OCI-LY1 (cell line): ENCODE data around the gene OOEP.

Experiments used
- H2AFZ ChIP-seq: fragments of 200-600 bp; sonication (generic), shearing (Covaris generic); 2 replicates; pipeline ENCODE4 v1.6.0; 2014; ENCODE audit warnings: antibody characterized with exemption, mild to moderate bottlenecking, low read length
- H3F3A ChIP-seq: fragments of 200-600 bp; sonication (generic), shearing (Covaris generic); 2 replicates; pipeline ENCODE4 v1.6.0; 2014; ENCODE audit warnings: mild to moderate bottlenecking, antibody characterized with exemption, low read length, moderate library complexity; ENCODE audit not compliant: insufficient read depth
- H3K27ac ChIP-seq: fragments of 200-600 bp; sonication (generic); 2 replicates; pipeline ENCODE4 v1.5.1; 2014; ENCODE audit warnings: low read length, mixed run types, mild to moderate bottlenecking, low read depth; ENCODE audit not compliant: poor library complexity, severe bottlenecking
- H3K27me3 ChIP-seq: fragments of 200-600 bp; sonication (generic); 2 replicates; pipeline ENCODE4 v1.6.0; 2014; ENCODE audit warnings: antibody characterized with exemption, mild to moderate bottlenecking, low read length, moderate library complexity; ENCODE audit not compliant: insufficient read depth
- H3K36me3 ChIP-seq: fragments of 200-600 bp; sonication (generic); 2 replicates; pipeline ENCODE4 v1.6.1; 2014; ENCODE audit warnings: mild to moderate bottlenecking, antibody characterized with exemption, low read length, moderate library complexity, mixed read lengths; ENCODE audit not compliant: insufficient read depth
- H3K4me1 ChIP-seq: fragments of 200-600 bp; sonication (generic); 2 replicates; pipeline ENCODE4 v1.5.1; 2014; ENCODE audit warnings: mild to moderate bottlenecking, low read length, moderate library complexity; ENCODE audit not compliant: insufficient read depth, severe bottlenecking
- H3K4me2 ChIP-seq: fragments of 200-600 bp; sonication (generic), shearing (Covaris generic); 2 replicates; pipeline ENCODE4 v1.6.1; 2014; ENCODE audit warnings: low read length
- H3K4me3 ChIP-seq: fragments of 200-600 bp; sonication (generic); 2 replicates; pipeline ENCODE4 v1.5.1; 2014; ENCODE audit warnings: low read length, low read depth, mild to moderate bottlenecking, mixed read lengths; ENCODE audit not compliant: poor library complexity, severe bottlenecking
- H3K79me2 ChIP-seq: fragments of 200-600 bp; shearing (Covaris generic); 2 replicates; pipeline ENCODE4 v1.6.1; 2016; ENCODE audit warnings: mixed run types, low read length, mixed read lengths; ENCODE audit not compliant: insufficient read depth
- H3K9ac ChIP-seq: fragments of 200-600 bp; sonication (generic), shearing (Covaris generic); 2 replicates; pipeline ENCODE4 v1.6.1; 2014; ENCODE audit warnings: mild to moderate bottlenecking, low read length, mixed read lengths
- H3K9me2 ChIP-seq: fragments of 200-600 bp; sonication (generic), shearing (Covaris generic); 2 replicates; pipeline ENCODE4 v1.6.1; 2014; ENCODE audit warnings: low read depth, mild to moderate bottlenecking, low read length, mixed read lengths
- H3K9me3 ChIP-seq: fragments of 200-600 bp; shearing (Covaris generic); 2 replicates; pipeline ENCODE4 v1.6.1; 2014; ENCODE audit warnings: low read length, mixed read lengths
- H4K20me1 ChIP-seq: fragments of 200-600 bp; sonication (generic), shearing (Covaris generic); 2 replicates; pipeline ENCODE4 v1.6.0; 2016; ENCODE audit warnings: mild to moderate bottlenecking, low read length; ENCODE audit not compliant: insufficient read depth
- CTCF ChIP-seq: fragments of 200-600 bp; sonication (generic), shearing (Covaris generic); IDR thresholded peaks from 2 replicates; pipeline ENCODE4 v1.5.1; 2017; ENCODE audit warnings: mild to moderate bottlenecking, antibody characterized with exemption, low read length, moderate library complexity, mixed read lengths
- EZH2 ChIP-seq: fragments of 200-600 bp; sonication (generic), shearing (Covaris generic); IDR thresholded peaks from 2 replicates; pipeline ENCODE4 v1.8.0; 2017; ENCODE audit warnings: borderline replicate concordance, mixed run types, mild to moderate bottlenecking, antibody characterized with exemption, low read length, moderate library complexity, mixed read lengths

Gene OOEP

GRCh38 chr6:73328790-73329189 lies 40.9 kb downstream of the OOEP start:
- H3K9ac ChIP-seq, result no peak overlapping the region
- H2AFZ ChIP-seq, result no peak overlapping the region
- no peak overlapping the region for H3K27ac ChIP-seq
- no peaks in the 10 kb centered on the region for H3K4me1 ChIP-seq
- TF ChIP-seq EZH2 (no peak), CTCF (no peak)
- H3K36me3 ChIP-seq, result no peaks in the 10 kb centered on the region
- no peaks in the 10 kb centered on the region for H3K27me3 ChIP-seq
- no peaks in the 10 kb centered on the region for H3K79me2 ChIP-seq
- no peak overlapping the region for H3K4me2 ChIP-seq
- no peaks in the 10 kb centered on the region for H4K20me1 ChIP-seq
- no peaks in the 10 kb centered on the region for H3F3A ChIP-seq
- H3K4me3 ChIP-seq, result no peak overlapping the region
- H3K9me2 ChIP-seq, result no peaks in the 10 kb centered on the region
- H3K9me3 ChIP-seq, result no peaks in the 10 kb centered on the region

GRCh38 chr6:73325656-73326055 lies 44.0 kb downstream of the OOEP start:
- Histone ChIP-seq H3K4me3 (no peak overlapping the region), H3K36me3 (no peaks in the 10 kb centered on the region), H3K27ac (no peak overlapping the region), H3F3A (no peaks in the 10 kb centered on the region), H3K9me2 (no peaks in the 10 kb centered on the region), H3K4me1 (no peaks in the 10 kb centered on the region), H3K79me2 (no peaks in the 10 kb centered on the region), H2AFZ (no peak overlapping the region), H3K9ac (no peak overlapping the region), H3K9me3 (no peaks in the 10 kb centered on the region), H4K20me1 (no peaks in the 10 kb centered on the region), H3K4me2 (no peak overlapping the region), H3K27me3 (no peaks in the 10 kb centered on the region)
- TF ChIP-seq CTCF, result no peak
- TF ChIP-seq EZH2, result no peak

- no peaks in the 10 kb centered on the region for H4K20me1 ChIP-seq
- no peak overlapping the region for H3K4me2 ChIP-seq
- no peak overlapping the region for H3K4me3 ChIP-seq
- no peak overlapping the region for H3K27ac ChIP-seq
- H3F3A ChIP-seq, result no peaks in the 10 kb centered on the region
- TF ChIP-seq EZH2, result no peak
- TF ChIP-seq CTCF, result no peak
- H2AFZ ChIP-seq, result no peak overlapping the region
- no peaks in the 10 kb centered on the region for H3K4me1 ChIP-seq
- no peaks in the 10 kb centered on the region; the same call in 1 of the 2 replicates for H3K36me3 ChIP-seq
- no peak overlapping the region for H3K9ac ChIP-seq
- H3K9me3 ChIP-seq, result no peaks in the 10 kb centered on the region
- H3K9me2 ChIP-seq, result no peaks in the 10 kb centered on the region
- no peaks in the 10 kb centered on the region for H3K79me2 ChIP-seq
- H3K27me3 ChIP-seq, result no peaks in the 10 kb centered on the region
Observed at GRCh38 chr6:73323323-73323722, 46.4 kb downstream of the OOEP start.
